Osteoblast (primary cell): ENCODE results near the gene CCDC7. TPM values are rescaled to one million over a fixed set of nuclear protein-coding genes. Genes with fewer than 3 reads are reported as not detected.

Experiments used
- DNase-seq: peaks from one replicate; pipeline ENCODE4 v3.0.0; 2011; ENCODE audit warnings: low spot score, mixed read lengths; ENCODE audit not compliant: insufficient read length; ENCODE audit errors: missing footprints
- H2AFZ ChIP-seq: 2 replicates; pipeline ENCODE4 v1.6.0; 2011; ENCODE audit warnings: mild to moderate bottlenecking, low read length
- H3K27ac ChIP-seq: 2 replicates; pipeline ENCODE4 v1.5.1; 2011; ENCODE audit warnings: mild to moderate bottlenecking, low read depth, low read length, moderate library complexity
- H3K27me3 ChIP-seq: 2 replicates; pipeline ENCODE4 v1.6.0; 2012; ENCODE audit warnings: mild to moderate bottlenecking, control low read depth, inconsistent platforms, low read length, moderate library complexity; ENCODE audit not compliant: insufficient read depth
- H3K36me3 ChIP-seq: 2 replicates; pipeline ENCODE4 v1.5.1; 2011; ENCODE audit warnings: mild to moderate bottlenecking, low read length, control low read depth, moderate library complexity; ENCODE audit not compliant: insufficient read depth
- H3K4me1 ChIP-seq: 2 replicates; pipeline ENCODE4 v1.5.1; 2011; ENCODE audit warnings: mild to moderate bottlenecking, low read length, control low read depth, moderate library complexity; ENCODE audit not compliant: insufficient read depth
- H3K4me2 ChIP-seq: 2 replicates; pipeline ENCODE4 v1.6.0; 2011; ENCODE audit warnings: mild to moderate bottlenecking, low read length; ENCODE audit not compliant: insufficient read depth
- H3K4me3 ChIP-seq: fragments of 200-600 bp; sonication (generic); 3 replicates; pipeline ENCODE4 v1.5.1; 2012; ENCODE audit warnings: mild to moderate bottlenecking, low read length, inconsistent platforms; ENCODE audit not compliant: insufficient read depth
- H3K79me2 ChIP-seq: 2 replicates; pipeline ENCODE4 v1.6.0; 2012; ENCODE audit warnings: mild to moderate bottlenecking, low read length, control low read depth, inconsistent platforms; ENCODE audit not compliant: insufficient read depth
- H3K9me3 ChIP-seq: 2 replicates; pipeline ENCODE4 v1.5.1; 2011; ENCODE audit warnings: low read depth, low read length, control low read depth
- H4K20me1 ChIP-seq: 2 replicates; pipeline ENCODE4 v1.6.0; 2012; ENCODE audit warnings: mild to moderate bottlenecking, low read length, control low read depth; ENCODE audit not compliant: insufficient read depth
- CTCF ChIP-seq: IDR thresholded peaks from 2 replicates; pipeline ENCODE4 v1.5.1; 2011; ENCODE audit warnings: mild to moderate bottlenecking, low read depth, low read length, moderate library complexity; ENCODE audit errors: extremely low read depth
- total RNA-seq: library from RNA; depleted of rRNA; stranded (reverse); fragments of >200 nt; gene quantifications from 2 replicates; pipeline ENCODE4 v1.2.3, GENCODE V29; 2012

The CCDC7 gene
- total RNA-seq, 1 donor: 22.4 TPM

DNA sequence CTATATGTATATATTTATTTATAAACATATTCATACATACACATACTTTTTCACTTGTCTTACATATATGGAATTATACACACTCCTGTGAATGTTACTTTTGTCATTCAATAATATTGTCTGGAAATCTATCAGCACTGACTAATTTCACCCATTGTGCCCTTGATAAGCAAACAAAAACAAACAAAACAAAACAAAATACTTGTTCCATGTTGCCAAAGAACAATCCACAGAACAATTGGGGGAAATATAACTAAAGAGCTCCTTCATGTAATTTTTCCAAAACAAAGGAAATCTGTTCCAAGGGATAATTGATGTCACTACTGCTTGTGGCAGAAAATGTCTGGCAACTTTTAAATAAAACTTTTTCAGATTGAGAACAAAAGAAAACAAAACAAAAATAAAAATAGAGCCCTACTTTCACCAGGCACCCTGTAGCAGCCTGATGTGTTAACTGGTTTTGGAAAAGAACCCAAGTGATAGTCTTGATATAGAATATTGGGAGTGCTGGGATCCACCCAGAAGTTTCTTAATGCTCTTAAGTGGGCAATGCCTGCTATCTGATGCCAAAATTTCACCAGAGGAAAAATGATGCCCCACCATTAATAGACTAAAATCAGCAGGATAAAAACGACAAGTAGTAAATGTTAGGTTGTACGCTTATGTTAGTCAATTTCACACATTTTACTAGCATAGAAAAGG is 34.0 kb upstream of the CCDC7 start:
- no peaks in the 10 kb centered on the region for H4K20me1 ChIP-seq
- H2AFZ ChIP-seq: no peak overlapping the region
- TF ChIP-seq CTCF: no peak
- no peak overlapping the region for H3K4me2 ChIP-seq
- H3K4me1 ChIP-seq: peaks cover 15% of the 10 kb centered on the region
- no peaks in the 10 kb centered on the region for H3K9me3 ChIP-seq
- no peak overlapping the region for H3K27ac ChIP-seq
- no peak for DNase-seq
- H3K27me3 ChIP-seq: no peaks in the 10 kb centered on the region
- no peaks in the 10 kb centered on the region for H3K79me2 ChIP-seq
- H3K4me3 ChIP-seq: no peak overlapping the region
- H3K36me3 ChIP-seq: no peaks in the 10 kb centered on the region

GRCh38 chr10:32412499-32412853 is 33.5 kb upstream of the CCDC7 start:
- no peak overlapping the region for H3K4me2 ChIP-seq
- no peak for TF ChIP-seq CTCF
- H3K4me3 ChIP-seq: no peak overlapping the region
- no peak overlapping the region for H3K27ac ChIP-seq
- H3K4me1 ChIP-seq: peaks cover 18% of the 10 kb centered on the region
- no peaks in the 10 kb centered on the region for H3K36me3 ChIP-seq
- no peaks in the 10 kb centered on the region for H3K79me2 ChIP-seq
- no peaks in the 10 kb centered on the region for H4K20me1 ChIP-seq
- H3K27me3 ChIP-seq: no peaks in the 10 kb centered on the region
- DNase-seq: peak; percentile 34
- no peaks in the 10 kb centered on the region for H3K9me3 ChIP-seq
- no peak overlapping the region for H2AFZ ChIP-seq

- DNase-seq: peak; percentile 89
- H4K20me1 ChIP-seq: no peaks in the 10 kb centered on the region
- H3K27me3 ChIP-seq: no peaks in the 10 kb centered on the region
- H3K36me3 ChIP-seq: no peaks in the 10 kb centered on the region
- H2AFZ ChIP-seq: no peak overlapping the region
- H3K4me1 ChIP-seq: peaks cover 26% of the 10 kb centered on the region
- H3K4me3 ChIP-seq: no peak overlapping the region
- no peak for TF ChIP-seq CTCF
- H3K27ac ChIP-seq: peak overlapping the region; percentile 75
- no peaks in the 10 kb centered on the region for H3K79me2 ChIP-seq
- H3K4me2 ChIP-seq: peak overlapping the region; percentile 64
- no peaks in the 10 kb centered on the region for H3K9me3 ChIP-seq
Measured at GRCh38 chr10:32413513-32413912, 32.4 kb upstream of the CCDC7 start.

DNA sequence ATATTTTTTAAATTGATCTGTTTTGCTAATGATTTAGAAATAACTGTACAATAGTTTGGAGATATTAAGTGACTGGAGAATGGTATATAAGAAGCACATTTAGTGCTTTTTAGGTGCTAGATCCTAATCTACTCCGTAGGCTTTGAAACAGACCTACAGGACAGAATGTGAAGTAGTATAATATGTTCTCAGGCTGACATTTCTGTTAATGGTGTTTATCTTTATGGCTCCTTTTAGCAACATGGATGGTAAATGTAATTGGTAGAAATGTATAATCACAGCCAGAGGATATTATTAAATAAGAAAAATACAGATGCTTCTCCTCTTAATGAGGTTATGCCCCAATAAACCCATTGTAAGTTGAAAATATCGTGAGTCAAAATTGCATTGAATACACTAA is 30.6 kb upstream of the CCDC7 start:
- no peak overlapping the region for H3K4me2 ChIP-seq
- H3K4me1 ChIP-seq: peaks cover 26% of the 10 kb centered on the region

More for the DNA sequence above, 30.6 kb upstream of the CCDC7 start:
- H3K36me3 ChIP-seq: no peaks in the 10 kb centered on the region
- H2AFZ ChIP-seq: no peak overlapping the region
- DNase-seq: no peak
- no peaks in the 10 kb centered on the region for H3K9me3 ChIP-seq
- no peak overlapping the region for H3K4me3 ChIP-seq
- no peaks in the 10 kb centered on the region for H3K79me2 ChIP-seq
- H3K27ac ChIP-seq: no peak overlapping the region
- TF ChIP-seq CTCF: no peak
- H3K27me3 ChIP-seq: no peaks in the 10 kb centered on the region
- no peaks in the 10 kb centered on the region for H4K20me1 ChIP-seq
